GM12874 (cell line): ENCODE results near the gene OSBPL1A.

Experiments used
- TF ChIP-seq, protein P1 (sequence below): IDR thresholded peaks from 2 replicates; pipeline ENCODE4 v1.5.1; 2011; ENCODE audit warnings: low read depth, mild to moderate bottlenecking, control low read depth, low read length, moderate library complexity; ENCODE audit not compliant: insufficient read depth

The OSBPL1A gene

DNA sequence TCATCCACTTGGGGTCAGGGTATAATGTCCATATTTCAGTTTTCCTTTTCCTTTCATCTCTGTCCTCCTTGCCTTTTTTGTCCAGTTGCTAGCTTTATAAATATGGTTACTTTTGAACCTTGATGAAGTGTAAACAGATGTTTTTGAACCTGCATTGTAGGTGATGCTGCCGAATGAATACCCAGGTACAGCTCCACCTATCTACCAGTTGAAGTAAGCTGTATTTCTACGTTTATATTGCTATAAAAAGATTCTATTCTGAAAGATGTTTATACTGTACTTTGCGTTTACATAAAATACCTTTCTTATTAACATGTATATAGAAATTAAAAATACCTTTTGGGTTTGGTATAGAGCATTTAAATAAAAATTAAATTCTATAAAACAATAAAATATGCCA, 31.1 kb upstream of the OSBPL1A start:
- TF ChIP-seq, protein P1, sequence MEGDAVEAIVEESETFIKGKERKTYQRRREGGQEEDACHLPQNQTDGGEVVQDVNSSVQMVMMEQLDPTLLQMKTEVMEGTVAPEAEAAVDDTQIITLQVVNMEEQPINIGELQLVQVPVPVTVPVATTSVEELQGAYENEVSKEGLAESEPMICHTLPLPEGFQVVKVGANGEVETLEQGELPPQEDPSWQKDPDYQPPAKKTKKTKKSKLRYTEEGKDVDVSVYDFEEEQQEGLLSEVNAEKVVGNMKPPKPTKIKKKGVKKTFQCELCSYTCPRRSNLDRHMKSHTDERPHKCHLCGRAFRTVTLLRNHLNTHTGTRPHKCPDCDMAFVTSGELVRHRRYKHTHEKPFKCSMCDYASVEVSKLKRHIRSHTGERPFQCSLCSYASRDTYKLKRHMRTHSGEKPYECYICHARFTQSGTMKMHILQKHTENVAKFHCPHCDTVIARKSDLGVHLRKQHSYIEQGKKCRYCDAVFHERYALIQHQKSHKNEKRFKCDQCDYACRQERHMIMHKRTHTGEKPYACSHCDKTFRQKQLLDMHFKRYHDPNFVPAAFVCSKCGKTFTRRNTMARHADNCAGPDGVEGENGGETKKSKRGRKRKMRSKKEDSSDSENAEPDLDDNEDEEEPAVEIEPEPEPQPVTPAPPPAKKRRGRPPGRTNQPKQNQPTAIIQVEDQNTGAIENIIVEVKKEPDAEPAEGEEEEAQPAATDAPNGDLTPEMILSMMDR: no peak

DNA sequence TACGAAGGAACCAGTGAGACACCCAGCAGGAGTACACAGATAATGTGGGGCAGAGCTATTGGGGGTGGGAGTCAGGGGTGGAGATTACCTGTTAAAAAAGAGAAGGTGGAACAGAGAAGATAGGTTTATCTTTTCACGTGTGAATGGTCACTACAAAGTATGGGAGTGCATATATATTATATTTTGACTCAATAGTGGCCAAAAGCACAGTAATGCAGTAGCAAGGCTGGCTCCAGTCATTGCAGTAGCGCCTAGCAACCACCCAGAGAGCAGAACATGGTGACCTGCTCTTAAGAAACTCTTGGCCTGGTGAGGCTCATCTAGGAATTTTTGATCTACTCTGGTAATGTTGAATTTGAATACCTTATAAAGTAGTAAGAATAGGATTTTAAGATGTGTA, 29.9 kb upstream of the OSBPL1A start:
- TF ChIP-seq, protein P1: no peak

DNA sequence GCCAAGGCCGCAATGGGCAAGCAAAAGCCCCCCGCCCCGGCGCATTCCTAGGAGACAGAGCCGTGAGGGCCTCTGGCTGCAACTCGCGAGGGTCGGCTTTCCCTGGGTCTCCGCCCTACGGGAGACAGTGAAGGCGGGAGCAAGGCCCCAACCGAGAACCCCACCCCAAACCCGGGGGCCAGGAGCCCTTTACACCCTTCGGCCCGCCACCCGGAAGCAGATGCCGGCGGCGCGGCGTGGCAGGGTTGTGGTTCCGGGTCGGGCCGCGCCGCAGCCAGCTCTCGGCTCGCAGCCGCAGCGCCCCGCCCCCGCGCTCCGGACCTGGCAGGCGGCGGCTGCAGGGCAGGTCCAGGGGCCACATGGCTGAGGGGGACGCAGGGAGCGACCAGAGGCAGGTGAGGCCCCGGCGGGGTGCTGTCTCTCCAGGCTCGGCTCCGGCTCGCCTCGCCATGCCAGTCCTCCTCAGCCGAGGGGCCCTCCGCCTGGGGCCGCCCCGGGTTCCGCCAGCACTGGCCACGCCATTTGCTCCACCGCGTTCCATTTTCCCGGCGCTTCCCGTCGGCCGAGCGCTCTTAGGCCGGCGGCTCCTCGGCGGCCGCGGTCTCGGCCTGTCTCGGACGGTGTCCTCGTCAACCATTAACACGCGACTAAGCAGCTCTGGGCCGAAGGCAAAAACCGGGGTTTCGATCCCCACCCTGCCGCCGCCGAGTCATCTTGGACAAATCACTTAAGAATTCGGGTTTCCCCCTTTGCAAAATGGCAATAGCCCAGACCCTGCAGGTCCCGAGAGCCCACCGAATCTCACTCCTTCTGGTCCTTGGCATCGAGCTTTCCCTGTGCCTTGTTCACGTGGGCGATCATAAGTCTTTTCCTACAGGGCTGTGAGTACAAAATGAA, 29.0 kb upstream of the OSBPL1A start, which contains the start of gene IMPACT:
Gene IMPACT, plus strand, starts transcription at position 273 of the 897 bp plus-strand sequence. Its CDS starts 87 bp downstream, at position 360.
- TF ChIP-seq, protein P1: no peak

- TF ChIP-seq, protein P1: no peak
Measured at GRCh38 chr18:24426073-24426397, 28.4 kb upstream of the OSBPL1A start.

GRCh38 chr18:24421831-24422230, 24.2 kb upstream of the OSBPL1A start:
- TF ChIP-seq, protein P1: no peak

DNA sequence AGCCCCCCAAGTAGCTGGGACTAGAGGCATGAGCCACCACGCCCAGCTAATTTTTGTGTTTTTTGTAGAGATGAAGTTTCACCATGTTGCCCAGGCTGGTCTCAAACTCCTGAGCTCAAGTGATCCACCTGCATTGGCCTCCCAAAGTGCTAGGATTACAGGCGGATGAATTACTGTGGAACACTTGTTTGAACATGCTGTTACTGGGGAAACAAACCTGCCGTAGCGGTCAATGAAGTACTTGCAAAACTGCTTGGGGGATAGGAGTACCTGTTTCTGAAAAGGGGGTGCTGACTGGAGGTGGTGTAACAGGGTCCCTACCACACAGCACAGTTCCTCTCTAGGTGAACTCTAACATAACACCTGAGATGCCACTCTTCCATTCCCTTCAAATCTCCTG, 22.9 kb upstream of the OSBPL1A start:
- TF ChIP-seq, protein P1: no peak

- TF ChIP-seq, protein P1: no peak
Measured at GRCh38 chr18:24417480-24417879, 19.9 kb upstream of the OSBPL1A start.
